Amniotic epithelial cell (primary cell): ENCODE measurements around the gene ITGB7.
A peak's percentile ranks its signal among the peaks of the same experiment; 100 is the strongest.

Experiments used
- DNase-seq: peaks from one replicate; pipeline ENCODE4 v3.0.0-alpha.2; 2010; ENCODE audit warnings: low read depth

The ITGB7 gene

DNA sequence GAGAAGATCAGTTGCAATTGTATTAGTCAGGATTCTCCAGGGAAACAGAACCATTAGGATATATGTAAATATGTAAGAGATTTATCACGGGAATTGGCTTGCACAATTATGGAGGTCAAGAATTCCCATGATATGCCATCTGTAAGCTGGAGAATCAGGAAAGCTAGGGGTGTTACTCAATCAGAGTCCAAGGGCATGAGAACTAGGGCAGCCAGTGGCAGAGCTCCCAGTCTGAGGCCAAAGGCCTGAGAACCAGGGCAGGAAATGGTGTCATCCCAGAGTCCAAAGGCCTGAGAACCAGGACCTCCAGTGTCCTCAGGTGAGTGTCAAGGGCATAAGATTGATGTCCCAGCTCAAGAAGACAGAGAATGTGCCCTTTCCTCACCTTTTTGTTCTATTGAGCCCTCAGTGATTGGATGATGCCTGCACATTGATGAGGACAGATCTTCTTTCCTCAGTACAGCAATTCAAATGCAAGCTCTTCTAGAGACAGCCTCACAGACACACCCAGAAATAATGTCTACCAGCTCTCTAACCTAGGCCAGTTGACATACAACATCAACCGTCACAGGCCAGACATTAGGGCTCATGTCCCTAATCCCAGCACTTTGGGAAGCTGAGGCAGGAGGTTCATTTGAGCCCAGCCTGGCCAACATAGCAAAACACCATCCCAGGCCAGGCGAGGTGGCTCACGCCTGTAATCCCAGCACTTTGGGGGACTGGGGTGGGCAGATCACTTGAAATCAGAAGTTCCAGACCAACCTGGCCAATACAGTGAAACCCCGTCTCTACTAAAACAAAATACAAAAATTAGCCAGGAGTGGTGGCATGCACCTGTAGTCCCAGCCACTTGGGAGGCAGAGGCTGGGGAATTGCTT is 61.4 kb downstream of the ITGB7 start:
- peak; percentile 97 for DNase-seq

DNA sequence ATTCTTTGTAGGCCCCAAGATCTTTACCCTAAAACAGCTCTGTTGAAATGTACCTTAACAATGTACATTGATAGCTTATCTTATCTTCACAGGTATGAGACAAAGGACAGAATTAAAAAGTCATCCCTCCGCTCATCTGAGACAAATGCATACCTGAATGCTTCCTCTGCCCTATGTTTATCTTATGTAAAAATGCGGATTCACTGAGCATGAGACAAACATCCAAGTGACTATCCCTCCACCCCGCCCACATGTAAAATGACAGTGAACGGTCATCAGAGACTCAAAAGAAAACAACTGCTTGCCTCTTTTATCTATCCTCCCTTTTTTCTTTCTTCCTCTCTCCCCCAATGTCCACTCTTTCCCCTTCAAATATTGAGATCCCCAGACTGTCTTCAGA is 63.7 kb downstream of the ITGB7 start:
- DNase-seq = no peak
